Skeletal muscle satellite cell (primary cell): ENCODE measurements around the gene CNOT3.

Source experiments
- H3K27me3 ChIP-seq: 2 replicates; pipeline ENCODE4 v1.7.0; 2013; ENCODE audit warnings: low read length; ENCODE audit not compliant: control insufficient read depth, insufficient read depth
- H3K36me3 ChIP-seq: 2 replicates; pipeline ENCODE4 v1.7.0; 2013; ENCODE audit warnings: mild to moderate bottlenecking, control low read depth, low read length; ENCODE audit not compliant: insufficient read depth
- H3K4me1 ChIP-seq: 2 replicates; pipeline ENCODE4 v1.7.0; 2013; ENCODE audit warnings: low read length; ENCODE audit not compliant: control insufficient read depth, insufficient read depth
- H3K4me2 ChIP-seq: 2 replicates; pipeline ENCODE4 v1.7.0; 2013; ENCODE audit warnings: mild to moderate bottlenecking, low read length
- H3K4me3 ChIP-seq: 2 replicates; pipeline ENCODE4 v1.7.0; 2013; ENCODE audit warnings: low read length
- H3K9ac ChIP-seq: 2 replicates; pipeline ENCODE4 v1.7.0; 2013; ENCODE audit warnings: mild to moderate bottlenecking, low read depth, low read length, moderate library complexity
- H3K9me3 ChIP-seq: replicated peaks from 2 replicates; pipeline ENCODE4 v1.7.0; 2013; ENCODE audit warnings: mild to moderate bottlenecking, control low read depth, low read length

CNOT3 gene

DNA sequence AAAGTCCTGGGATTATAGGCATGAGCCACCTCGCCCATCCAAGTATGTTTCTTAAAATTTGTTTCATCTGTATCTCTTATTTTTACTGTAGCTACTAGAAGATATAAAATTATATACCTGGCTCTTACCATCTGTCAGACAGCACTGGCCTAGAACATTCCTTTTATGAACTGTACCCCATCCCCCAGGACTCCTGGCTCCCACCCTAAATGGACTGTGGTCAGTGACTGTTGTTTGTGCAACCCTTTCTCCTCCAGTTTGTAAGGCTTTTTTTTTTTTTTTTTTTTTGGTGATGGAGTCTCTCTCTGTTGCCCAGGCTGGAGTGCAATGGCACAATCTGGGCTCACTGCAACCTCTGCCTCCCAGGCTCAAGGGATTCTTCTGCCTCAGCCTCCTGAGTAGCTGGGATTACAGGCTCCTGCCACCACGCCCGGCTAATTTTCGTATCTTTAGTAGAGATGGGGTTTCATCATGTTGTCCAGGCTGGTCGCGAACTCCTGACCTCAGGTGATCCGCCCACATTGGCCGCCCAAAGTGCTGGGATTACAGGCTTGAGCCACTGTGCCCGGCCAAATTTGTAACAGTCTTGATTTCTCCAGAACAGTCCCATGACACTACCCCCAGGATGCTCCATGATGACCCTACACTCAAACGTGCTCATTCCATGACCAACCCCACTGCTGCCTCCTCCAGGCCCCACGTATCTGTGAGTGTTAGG, 32.4 kb upstream of the CNOT3 start:
- Histone ChIP-seq H3K9ac (no peak overlapping the region), H3K27me3 (no peaks in the 10 kb centered on the region), H3K4me3 (no peak overlapping the region), H3K9me3 (no peaks in the 10 kb centered on the region), H3K4me2 (no peak overlapping the region), H3K4me1 (peaks cover 4% of the 10 kb centered on the region), H3K36me3 (peaks cover 37% of the 10 kb centered on the region)

DNA sequence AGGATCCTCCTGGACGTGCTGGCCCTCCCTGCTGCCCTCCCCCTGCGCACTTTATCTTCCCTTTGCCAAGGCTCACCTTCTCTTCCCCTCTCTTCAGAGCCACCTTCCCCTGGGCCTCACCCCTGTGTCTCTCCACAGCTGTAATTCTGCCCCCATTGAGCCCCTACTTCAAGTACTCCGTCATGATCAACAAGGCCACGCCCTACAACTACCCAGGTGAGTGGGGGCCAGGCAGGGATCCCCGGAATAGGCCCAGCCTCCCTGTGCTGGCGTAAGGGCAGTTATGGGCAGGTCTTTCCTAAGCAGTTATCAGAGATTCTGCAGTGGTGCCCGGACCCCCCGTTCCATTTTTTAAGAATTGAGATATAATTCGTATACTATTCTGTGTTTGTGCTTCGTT, 31.8 kb upstream of the CNOT3 start:
- Histone ChIP-seq H3K4me1 (peaks cover 4% of the 10 kb centered on the region), H3K9me3 (no peaks in the 10 kb centered on the region), H3K9ac (no peak overlapping the region), H3K4me2 (no peak overlapping the region), H3K27me3 (no peaks in the 10 kb centered on the region), H3K4me3 (no peak overlapping the region), H3K36me3 (peaks cover 41% of the 10 kb centered on the region)

DNA sequence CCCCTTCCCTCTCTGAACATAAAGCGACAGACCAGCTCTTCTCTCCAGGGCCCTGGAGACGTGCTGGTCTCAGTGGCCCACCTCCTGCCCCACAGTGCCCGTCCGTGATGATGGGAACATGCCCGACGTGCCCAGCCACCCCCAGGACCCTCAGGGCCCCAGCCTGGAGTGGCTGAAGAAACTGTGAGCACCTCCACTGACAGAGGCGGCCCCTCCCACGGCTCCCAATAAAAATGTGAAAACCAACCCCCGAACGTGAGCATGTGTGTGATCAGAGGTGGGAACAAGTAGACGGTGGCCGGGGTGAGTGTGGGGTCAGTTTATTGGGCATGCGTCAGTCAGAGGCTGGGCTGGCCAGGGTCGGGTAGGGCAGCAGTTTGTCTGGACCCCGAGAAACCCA, 30.8 kb upstream of the CNOT3 start:
- H3K4me1 ChIP-seq: peaks cover 4% of the 10 kb centered on the region
- no peaks in the 10 kb centered on the region for H3K27me3 ChIP-seq
- no peak overlapping the region for H3K4me2 ChIP-seq
- no peak overlapping the region for H3K9ac ChIP-seq
- H3K9me3 ChIP-seq: no peaks in the 10 kb centered on the region
- peaks cover 43% of the 10 kb centered on the region for H3K36me3 ChIP-seq
- no peak overlapping the region for H3K4me3 ChIP-seq

DNA sequence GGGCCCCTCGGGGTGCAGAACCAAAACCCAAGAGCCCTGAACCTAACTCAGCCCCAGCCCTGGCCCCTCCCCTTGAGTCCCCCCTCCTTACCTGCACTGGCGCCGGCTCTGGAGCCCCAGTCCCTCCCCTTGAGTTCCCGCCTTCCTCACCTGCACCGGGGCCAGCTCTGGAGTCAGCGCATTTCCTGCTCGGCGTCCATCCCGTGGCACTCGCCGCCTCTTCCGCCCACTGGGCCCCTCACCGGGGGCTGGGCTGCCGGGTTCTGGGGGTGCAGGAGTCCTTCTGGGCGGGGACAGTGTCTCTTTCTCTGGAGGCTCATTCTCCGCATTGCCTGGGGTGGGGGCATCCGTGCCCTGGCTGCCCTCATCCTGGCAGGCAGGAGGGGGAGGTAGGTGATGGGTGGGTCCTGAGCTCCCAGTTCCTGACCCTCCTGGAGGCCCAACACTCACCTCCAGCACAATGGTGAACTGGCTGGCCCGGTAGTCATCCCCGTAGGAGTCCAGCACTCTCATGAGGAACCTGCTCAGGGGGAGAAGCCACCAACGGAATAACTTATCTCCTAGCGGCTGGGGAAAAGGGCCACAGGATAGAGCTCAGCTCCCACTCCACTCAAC, 29.6 kb upstream of the CNOT3 start:
- H3K4me1 ChIP-seq: peaks cover 4% of the 10 kb centered on the region
- H3K4me2 ChIP-seq: no peak overlapping the region
- peaks cover 43% of the 10 kb centered on the region for H3K36me3 ChIP-seq
- no peak overlapping the region for H3K9ac ChIP-seq
- H3K9me3 ChIP-seq: no peaks in the 10 kb centered on the region
- no peak overlapping the region for H3K4me3 ChIP-seq
- H3K27me3 ChIP-seq: no peaks in the 10 kb centered on the region

DNA sequence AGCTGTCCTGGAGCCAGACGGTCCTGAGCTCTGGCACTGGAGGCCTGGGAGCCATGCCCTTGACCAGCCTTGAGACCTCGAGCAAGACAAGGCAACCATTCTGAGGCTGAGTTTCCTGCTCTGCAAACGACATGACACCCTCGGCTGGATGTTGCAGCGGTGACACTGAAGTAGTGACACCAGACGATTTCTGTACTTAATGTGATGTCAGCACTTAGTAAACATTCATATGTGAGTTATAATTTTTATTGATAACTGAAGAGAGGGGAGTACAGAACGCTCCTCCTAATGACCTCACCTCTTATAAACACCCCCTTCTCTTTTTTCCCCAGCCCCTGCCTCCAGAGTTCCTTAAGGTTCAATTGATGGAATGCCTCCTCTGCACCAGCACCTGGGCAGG, 29.1 kb upstream of the CNOT3 start:
- Histone ChIP-seq H3K4me1 (peaks cover under 1% of the 10 kb centered on the region), H3K27me3 (no peaks in the 10 kb centered on the region), H3K36me3 (peaks cover 43% of the 10 kb centered on the region), H3K4me2 (no peak overlapping the region), H3K4me3 (no peak overlapping the region), H3K9me3 (no peaks in the 10 kb centered on the region), H3K9ac (no peak overlapping the region)

DNA sequence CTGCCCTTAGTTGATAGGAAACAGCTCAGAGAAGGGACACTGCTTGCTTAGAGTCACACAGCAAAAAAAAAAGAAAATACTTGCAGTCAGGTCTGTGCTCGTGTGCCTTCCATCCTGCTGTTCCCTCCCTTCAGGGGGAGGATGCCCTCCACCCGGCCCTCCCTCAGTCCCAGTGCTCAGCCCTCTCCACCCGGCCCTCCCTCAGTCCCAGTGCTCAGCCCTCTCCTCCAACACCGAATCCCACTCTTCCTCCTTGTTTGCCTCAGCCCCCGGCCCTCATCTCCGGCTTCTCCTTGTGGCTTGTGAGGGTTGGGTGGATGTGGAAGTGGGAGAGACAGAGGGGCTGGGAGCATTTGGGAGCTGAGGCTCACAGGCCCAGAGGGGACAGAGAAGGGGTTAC, 27.9 kb upstream of the CNOT3 start:
- H3K27me3 ChIP-seq: no peaks in the 10 kb centered on the region
- peaks cover 7% of the 10 kb centered on the region for H3K4me1 ChIP-seq
- H3K9ac ChIP-seq: no peak overlapping the region
- H3K9me3 ChIP-seq: no peaks in the 10 kb centered on the region
- H3K4me3 ChIP-seq: no peak overlapping the region
- peaks cover 48% of the 10 kb centered on the region for H3K36me3 ChIP-seq
- H3K4me2 ChIP-seq: no peak overlapping the region

DNA sequence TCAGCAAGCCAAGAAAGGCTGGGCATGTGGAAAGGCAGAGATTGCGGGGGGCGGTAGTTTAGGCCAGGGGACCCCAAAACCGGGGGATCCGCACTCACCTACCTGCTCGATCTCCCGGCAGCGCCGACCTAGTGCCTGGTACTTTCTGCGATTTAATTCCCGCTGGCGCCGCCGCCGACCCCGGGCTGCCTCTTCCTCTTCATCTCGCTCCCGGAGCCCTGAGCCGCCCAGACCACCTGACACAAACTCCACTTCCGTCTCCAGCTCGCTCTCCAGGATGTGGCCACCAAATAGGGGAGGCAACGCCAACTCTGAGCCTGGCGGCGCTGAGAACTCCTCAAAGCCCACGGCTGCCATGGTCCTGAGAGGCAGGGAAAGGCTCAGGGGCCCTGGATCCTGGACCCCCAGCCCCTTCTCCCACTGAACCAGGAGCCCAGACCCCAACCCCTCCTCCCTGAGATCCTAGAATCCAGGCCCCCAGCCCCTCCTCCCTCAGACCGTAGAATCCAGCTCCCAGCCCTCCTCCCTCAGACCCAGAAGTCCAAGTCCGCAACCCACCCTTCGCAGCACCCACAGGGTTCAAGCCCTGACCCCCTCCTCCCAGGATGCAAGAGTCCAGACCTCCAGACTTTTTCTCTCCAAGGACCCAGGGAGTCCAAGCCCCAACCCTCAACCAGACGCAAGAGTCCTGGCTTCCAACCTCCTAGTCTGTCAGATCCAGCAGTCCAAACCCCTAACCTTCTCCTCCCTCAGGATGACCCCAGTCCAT, 23.0 kb upstream of the CNOT3 start:
- H3K4me3 ChIP-seq: peak overlapping the region; percentile 92
- peak overlapping the region; percentile 98 for H3K4me2 ChIP-seq
- no peaks in the 10 kb centered on the region for H3K9me3 ChIP-seq
- H3K27me3 ChIP-seq: no peaks in the 10 kb centered on the region
- H3K4me1 ChIP-seq: peaks cover 15% of the 10 kb centered on the region
- peak overlapping the region; percentile 95 for H3K9ac ChIP-seq
- peaks cover 21% of the 10 kb centered on the region for H3K36me3 ChIP-seq

DNA sequence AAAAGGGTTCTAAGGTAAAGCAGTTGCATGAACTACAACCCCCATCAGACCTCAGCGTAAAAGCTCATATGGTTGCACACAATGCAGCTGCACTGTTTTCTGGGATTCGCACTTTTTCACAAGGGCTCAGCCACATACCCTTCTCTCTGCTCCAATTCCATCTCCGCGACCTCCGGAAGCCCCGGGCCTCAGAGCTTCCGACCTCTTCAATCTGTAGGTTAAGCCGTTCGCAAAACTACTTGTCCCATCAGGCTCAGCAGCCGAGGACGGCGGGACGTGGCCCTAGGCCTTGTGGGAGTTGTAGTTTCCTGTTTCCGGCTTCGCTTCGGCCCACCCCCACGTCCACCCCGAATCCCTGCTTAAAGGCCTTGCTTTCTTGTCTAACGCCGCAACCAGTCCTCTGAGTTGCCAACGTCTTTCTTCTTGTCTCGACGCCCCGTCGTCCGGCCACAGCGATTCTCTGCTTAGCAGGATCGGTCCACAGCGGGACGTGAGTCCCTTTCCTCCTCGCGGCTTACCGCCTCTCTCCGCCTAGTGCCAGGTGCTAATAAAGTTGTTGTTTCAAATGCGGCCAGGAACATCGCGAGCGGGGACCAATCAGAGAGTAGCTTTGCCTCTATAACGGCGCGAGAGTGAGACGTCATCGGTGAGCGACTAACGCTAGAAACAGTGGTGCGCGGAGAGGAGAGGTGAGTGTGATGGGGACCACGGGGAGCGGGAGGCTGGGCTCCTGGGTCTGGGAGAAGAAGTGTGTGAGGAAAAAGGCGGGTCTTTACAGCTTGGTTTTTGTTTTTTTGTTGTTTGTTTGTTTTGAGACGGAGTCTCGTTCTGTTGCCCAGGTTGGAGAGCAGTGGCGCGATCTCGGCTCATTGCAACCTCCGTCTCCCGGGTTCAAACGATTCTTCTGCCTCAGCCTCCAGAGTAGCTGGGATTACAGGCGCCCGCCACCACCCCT, 22.2 kb upstream of the CNOT3 start, which contains the start of the genes PRPF31 and TFPT:
PRPF31 (plus strand) TSS at position 646 of the 955 bp plus-strand sequence. CDS start 2,525 bp downstream, outside the sequence.
TFPT (minus strand) TSS at position 549 of the 955 bp plus-strand sequence; CDS start at position 161, 388 bp downstream.
- Histone ChIP-seq H3K9ac (peak within 1 kb of the TSS; percentile 95), H3K9me3 (no peaks in the 10 kb centered on the region), H3K36me3 (peaks cover 21% of the 10 kb centered on the region), H3K27me3 (no peaks in the 10 kb centered on the region), H3K4me3 (peak within 1 kb of the TSS; percentile 92), H3K4me1 (peaks cover 15% of the 10 kb centered on the region), H3K4me2 (peak within 1 kb of the TSS; percentile 98)

DNA sequence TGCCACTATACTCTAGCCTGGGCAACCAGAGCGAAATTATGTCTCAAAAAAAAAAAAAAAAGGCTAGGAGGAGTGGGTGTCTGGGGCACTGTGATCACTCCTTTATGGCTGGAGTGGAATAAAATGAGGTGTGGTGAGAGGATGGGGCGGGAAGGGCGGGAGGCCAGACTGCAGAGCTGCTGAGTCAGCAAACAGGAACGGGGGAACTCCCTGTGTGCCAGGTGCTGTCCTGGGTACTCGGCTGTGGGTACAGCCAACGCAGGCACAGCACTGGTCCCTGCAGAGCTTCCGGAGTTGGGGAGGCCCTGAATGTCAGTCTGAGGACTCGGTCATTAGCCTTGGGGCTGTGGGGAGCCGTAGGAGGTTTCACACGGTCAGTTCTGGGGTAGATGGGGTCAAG, 16.3 kb upstream of the CNOT3 start:
- Histone ChIP-seq H3K4me2 (no peak overlapping the region), H3K9me3 (no peaks in the 10 kb centered on the region), H3K9ac (no peak overlapping the region), H3K36me3 (peaks cover 50% of the 10 kb centered on the region), H3K4me3 (no peak overlapping the region), H3K27me3 (no peaks in the 10 kb centered on the region), H3K4me1 (peaks cover 6% of the 10 kb centered on the region)

DNA sequence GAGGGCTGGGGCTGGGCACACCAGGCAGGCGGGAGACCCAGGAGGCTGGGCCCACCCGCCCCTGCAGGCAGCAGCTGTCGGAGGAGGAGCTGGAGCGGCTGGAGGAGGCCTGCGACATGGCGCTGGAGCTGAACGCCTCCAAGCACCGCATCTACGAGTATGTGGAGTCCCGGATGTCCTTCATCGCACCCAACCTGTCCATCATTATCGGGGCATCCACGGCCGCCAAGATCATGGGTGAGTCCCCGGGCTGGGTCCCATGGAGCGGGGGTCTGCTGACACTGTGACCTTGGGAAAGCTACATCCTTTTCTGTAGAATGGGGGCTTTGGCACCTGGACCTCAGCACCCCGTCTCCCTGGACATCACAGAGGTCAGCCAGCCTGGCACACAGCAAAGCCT, 13.9 kb upstream of the CNOT3 start:
- Histone ChIP-seq H3K36me3 (peaks cover 57% of the 10 kb centered on the region), H3K4me3 (no peak overlapping the region), H3K9ac (no peak overlapping the region)

DNA sequence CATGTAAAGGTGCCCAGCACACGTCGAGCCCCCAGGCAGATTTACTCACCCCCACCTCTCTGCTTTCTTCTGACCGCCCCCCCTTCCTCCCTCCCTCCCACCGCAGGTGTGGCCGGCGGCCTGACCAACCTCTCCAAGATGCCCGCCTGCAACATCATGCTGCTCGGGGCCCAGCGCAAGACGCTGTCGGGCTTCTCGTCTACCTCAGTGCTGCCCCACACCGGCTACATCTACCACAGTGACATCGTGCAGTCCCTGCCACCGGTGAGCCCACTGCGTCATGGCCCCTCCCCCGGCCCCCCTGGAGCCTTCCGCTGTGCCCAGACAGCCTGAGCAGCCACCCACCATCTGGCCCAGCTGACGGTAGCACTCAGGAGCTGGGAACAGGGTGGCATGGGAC, 13.2 kb upstream of the CNOT3 start:
- Histone ChIP-seq H3K4me3 (no peak overlapping the region), H3K9me3 (no peaks in the 10 kb centered on the region), H3K36me3 (peaks cover 61% of the 10 kb centered on the region), H3K9ac (no peak overlapping the region), H3K27me3 (no peaks in the 10 kb centered on the region), H3K4me1 (no peaks in the 10 kb centered on the region), H3K4me2 (no peak overlapping the region)

More for the DNA sequence above, 13.9 kb upstream of the CNOT3 start:
- Histone ChIP-seq H3K27me3 (no peaks in the 10 kb centered on the region), H3K4me1 (no peaks in the 10 kb centered on the region), H3K9me3 (no peaks in the 10 kb centered on the region), H3K4me2 (no peak overlapping the region)
